HCT116 (cell line): ENCODE data around the gene MTUS2. TPM values are rescaled to one million over a fixed set of nuclear protein-coding genes. Genes with fewer than 3 reads are reported as not detected.

Experiments
- ATAC-seq: fragments of 200-7000 bp; cut with Tn5 transposase; 2 replicates; pipeline ENCODE4 v1.9.1; 2020; ENCODE audit warnings: mild to moderate bottlenecking, moderate library complexity
- BruUV-seq: library from RNA; stranded (reverse); fragments of 400-500 nt; replicated peaks from 2 replicates; lab custom pipeline; 2021; lab: Mats Ljungman, UMichigan
- CTCF ChIA-PET: fragments of 300-600 bp; sonication (Branson Sonifier 250); formaldehyde crosslinking; loops from one replicate; lab custom pipeline; 2021; ENCODE audit warnings: antibody characterized with exemption; lab: Charles Lee
- POLR2A ChIA-PET: fragments of 300-600, 350-600 bp; sonication (Branson Sonifier 250); formaldehyde crosslinking; loops from one replicate; lab custom pipeline; 2021; ENCODE audit warnings: antibody characterized with exemption; lab: Charles Lee
- RAD21 ChIA-PET, 2 experiments: fragments of 300-600 bp; sonication (Branson Sonifier 250); formaldehyde crosslinking; loops; one replicate each; lab custom pipeline; 2023; ENCODE audit warnings: low total read pairs in 2 of 2; ENCODE audit not compliant: uncharacterized antibody in 2 of 2, unreplicated experiment in 2 of 2, low non-redundant PET in 1 of 2; lab: Charles Lee
- DNase-seq: peaks from one replicate; pipeline ENCODE4 v3.0.0-alpha.2; 2010; ENCODE audit warnings: low read depth, low spot score
- H2AFZ ChIP-seq: fragments of 200-600 bp; shearing (Covaris generic), sonication (generic); 2 replicates; pipeline ENCODE4 v1.6.1; 2017; ENCODE audit warnings: low read depth, mixed run types, mixed read lengths, antibody characterized with exemption, low read length; ENCODE audit not compliant: poor library complexity, severe bottlenecking
- H3K27ac ChIP-seq: 2 replicates; pipeline ENCODE4 v1.5.1; 2012; ENCODE audit warnings: low read depth, low read length
- H3K27me3 ChIP-seq: fragments of 200-600 bp; sonication (generic); 2 replicates; pipeline ENCODE4 v1.6.1; 2016; ENCODE audit warnings: mixed run types, low read length, mixed read lengths; ENCODE audit not compliant: insufficient read depth
- H3K36me3 ChIP-seq, 2 experiments: fragments of 200-500 bp in 1 of 2; fragments of 200-600 bp in 1 of 2; sonication (Bioruptor generic) in 1 of 2; sonication (generic) in 1 of 2; 2 replicates each; pipeline versions ENCODE4 v1.5.1 to v1.6.1; 2014 to 2016; ENCODE audit warnings: low read length in 2 of 2, inconsistent platforms in 1 of 2, mixed read lengths in 1 of 2, mixed run types in 1 of 2; ENCODE audit not compliant: insufficient read depth in 2 of 2, control insufficient read depth in 1 of 2
- H3K4me1 ChIP-seq, 2 experiments: fragments of 200-600 bp in 1 of 2; sonication (generic) in 1 of 2; 2 replicates each; pipeline versions ENCODE4 v1.5.1 to v1.6.1; 2012 to 2017; ENCODE audit warnings: low read length in 2 of 2, inconsistent platforms in 1 of 2, mild to moderate bottlenecking in 1 of 2, mixed read lengths in 1 of 2, mixed run types in 1 of 2, moderate library complexity in 1 of 2; ENCODE audit not compliant: insufficient read depth in 2 of 2, control insufficient read depth in 1 of 2
- H3K4me2 ChIP-seq: fragments of 200-600 bp; sonication (generic); 2 replicates; pipeline ENCODE4 v1.6.1; 2017; ENCODE audit warnings: mixed run types, low read length, mixed read lengths
- H3K4me3 ChIP-seq, 2 experiments: fragments of 200-600 bp in 1 of 2; sonication (generic) in 1 of 2; replicated peaks in 1 of 2; 2 replicates each; pipeline ENCODE4 v1.5.1; 2011 to 2016; ENCODE audit warnings: low read length in 2 of 2, control low read depth in 1 of 2, low read depth in 1 of 2, mild to moderate bottlenecking in 1 of 2, mixed read lengths in 1 of 2, mixed run types in 1 of 2
- H3K79me2 ChIP-seq: fragments of 200-600 bp; sonication (generic); 2 replicates; pipeline ENCODE4 v1.6.1; 2017; ENCODE audit warnings: mild to moderate bottlenecking, mixed run types, low read length, moderate library complexity, mixed read lengths; ENCODE audit not compliant: insufficient read depth
- H3K9ac ChIP-seq: fragments of 200-600 bp; sonication (generic); 2 replicates; pipeline ENCODE4 v1.6.1; 2016; ENCODE audit warnings: low read length, mixed read lengths
- H3K9me2 ChIP-seq: fragments of 200-600 bp; sonication (generic), shearing (Covaris generic); 2 replicates; pipeline ENCODE4 v1.6.1; 2017; ENCODE audit warnings: mixed run types, mild to moderate bottlenecking, moderate library complexity; ENCODE audit not compliant: insufficient read depth
- H3K9me3 ChIP-seq, 2 experiments: fragments of 200-500 bp in 1 of 2; fragments of 200-600 bp in 1 of 2; sonication (Bioruptor generic) in 1 of 2; sonication (generic) in 1 of 2; 2 replicates each; pipeline ENCODE4 v1.6.1; 2014 to 2017; ENCODE audit warnings: low read length in 2 of 2, mixed read lengths in 2 of 2, inconsistent platforms in 1 of 2, low read depth in 1 of 2, mild to moderate bottlenecking in 1 of 2, mixed run types in 1 of 2, moderate library complexity in 1 of 2; ENCODE audit not compliant: control insufficient read depth in 1 of 2, insufficient read depth in 1 of 2
- H4K20me1 ChIP-seq: fragments of 200-600 bp; sonication (generic), shearing (Covaris generic); 2 replicates; pipeline ENCODE4 v1.6.1; 2017; ENCODE audit warnings: mixed run types, mild to moderate bottlenecking, moderate library complexity; ENCODE audit not compliant: insufficient read depth
- CEBPB ChIP-seq: IDR thresholded peaks from 2 replicates; pipeline ENCODE4 v1.6.1; 2012; ENCODE audit warnings: low read depth
- EGR1 ChIP-seq: IDR thresholded peaks from 2 replicates; pipeline ENCODE4 v1.6.1; 2012; ENCODE audit warnings: low read depth
- ELF1 ChIP-seq: IDR thresholded peaks from 2 replicates; pipeline ENCODE4 v1.6.1; 2012; ENCODE audit warnings: low read depth, borderline replicate concordance
- FOSL1 ChIP-seq: IDR thresholded peaks from 2 replicates; pipeline ENCODE4 v1.6.1; 2012; ENCODE audit warnings: low read depth
- JUND ChIP-seq: IDR thresholded peaks from 2 replicates; pipeline ENCODE4 v1.6.1; 2012
- POLR2AphosphoS5 ChIP-seq: IDR thresholded peaks from 2 replicates; pipeline ENCODE4 v1.6.1; 2011; ENCODE audit warnings: mild to moderate bottlenecking, low read depth, low read length, moderate library complexity
- RAD21 ChIP-seq: IDR thresholded peaks from 2 replicates; pipeline ENCODE4 v1.6.1; 2012; ENCODE audit warnings: low read depth, mild to moderate bottlenecking
- TCF7L2 ChIP-seq: IDR thresholded peaks from 2 replicates; pipeline ENCODE4 v1.7.0; 2011; ENCODE audit warnings: borderline replicate concordance, inconsistent platforms; ENCODE audit not compliant: insufficient read depth, insufficient read length; ENCODE audit errors: extremely low read depth
- intact Hi-C: fragments of 100-400 bp; cut with micrococcal nuclease; formaldehyde crosslinking; loops from 2 replicates; pipeline ENCODE4 v1.10.0; 2022
- total RNA-seq: library from RNA; stranded (reverse); gene quantifications from one replicate; pipeline ENCODE4 v1.2.1, GENCODE V29; 2021; ENCODE audit not compliant: unreplicated experiment
- TF ChIP-seq, protein P1 (sequence below): IDR thresholded peaks from 2 replicates; pipeline ENCODE4 v1.6.1; 2012; ENCODE audit warnings: low read depth

The MTUS2 gene
- total RNA-seq, 1 experiment from 2014 or later, result 0.02 TPM

DNA sequence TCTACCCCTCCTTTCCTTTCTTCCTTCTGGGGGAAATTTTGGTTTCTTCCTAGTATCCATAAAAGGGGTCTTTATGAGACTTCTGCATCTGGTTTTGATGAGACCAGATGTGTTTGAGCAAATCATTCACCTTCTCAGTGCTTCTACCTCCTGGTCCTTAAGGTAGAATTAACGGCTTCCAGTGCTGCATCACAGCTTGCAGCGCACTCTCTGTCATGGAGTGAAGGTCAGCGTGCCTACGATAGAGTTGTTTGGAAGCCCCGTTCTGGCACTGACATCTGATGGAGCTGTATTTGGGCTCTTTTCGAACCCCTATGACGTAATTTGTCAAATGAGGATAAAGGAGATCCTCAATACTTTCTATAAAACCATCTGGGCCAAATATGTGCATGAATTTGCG, 164.2 kb downstream of the MTUS2 start:
- DNase-seq, result no peak
- H3K27ac ChIP-seq, result no peak overlapping the region

More for the DNA sequence above, 164.2 kb downstream of the MTUS2 start:
- no peaks in the 10 kb centered on the region for H3K9me2 ChIP-seq
- no peak overlapping the region for H3K9ac ChIP-seq
- intact Hi-C loops, result no loop called here
- RAD21 ChIA-PET, result no interaction called here
- peaks cover 56% of the 10 kb centered on the region for H3K27me3 ChIP-seq
- H3K36me3 ChIP-seq, result no peaks in the 10 kb centered on the region
- no peaks in the 10 kb centered on the region for H3K4me1 ChIP-seq
- no peaks in the 10 kb centered on the region for H4K20me1 ChIP-seq
- H3K9me3 ChIP-seq, result no peaks in the 10 kb centered on the region
- no peak overlapping the region for H2AFZ ChIP-seq
- no peaks in the 10 kb centered on the region for H3K79me2 ChIP-seq
- ATAC-seq, result no peak
- no TSS peak for BruUV-seq
- no peak overlapping the region for H3K4me2 ChIP-seq
- POLR2A ChIA-PET, result no interaction called here
- H3K4me3 ChIP-seq, result no peak overlapping the region
- TF ChIP-seq, protein P1, sequence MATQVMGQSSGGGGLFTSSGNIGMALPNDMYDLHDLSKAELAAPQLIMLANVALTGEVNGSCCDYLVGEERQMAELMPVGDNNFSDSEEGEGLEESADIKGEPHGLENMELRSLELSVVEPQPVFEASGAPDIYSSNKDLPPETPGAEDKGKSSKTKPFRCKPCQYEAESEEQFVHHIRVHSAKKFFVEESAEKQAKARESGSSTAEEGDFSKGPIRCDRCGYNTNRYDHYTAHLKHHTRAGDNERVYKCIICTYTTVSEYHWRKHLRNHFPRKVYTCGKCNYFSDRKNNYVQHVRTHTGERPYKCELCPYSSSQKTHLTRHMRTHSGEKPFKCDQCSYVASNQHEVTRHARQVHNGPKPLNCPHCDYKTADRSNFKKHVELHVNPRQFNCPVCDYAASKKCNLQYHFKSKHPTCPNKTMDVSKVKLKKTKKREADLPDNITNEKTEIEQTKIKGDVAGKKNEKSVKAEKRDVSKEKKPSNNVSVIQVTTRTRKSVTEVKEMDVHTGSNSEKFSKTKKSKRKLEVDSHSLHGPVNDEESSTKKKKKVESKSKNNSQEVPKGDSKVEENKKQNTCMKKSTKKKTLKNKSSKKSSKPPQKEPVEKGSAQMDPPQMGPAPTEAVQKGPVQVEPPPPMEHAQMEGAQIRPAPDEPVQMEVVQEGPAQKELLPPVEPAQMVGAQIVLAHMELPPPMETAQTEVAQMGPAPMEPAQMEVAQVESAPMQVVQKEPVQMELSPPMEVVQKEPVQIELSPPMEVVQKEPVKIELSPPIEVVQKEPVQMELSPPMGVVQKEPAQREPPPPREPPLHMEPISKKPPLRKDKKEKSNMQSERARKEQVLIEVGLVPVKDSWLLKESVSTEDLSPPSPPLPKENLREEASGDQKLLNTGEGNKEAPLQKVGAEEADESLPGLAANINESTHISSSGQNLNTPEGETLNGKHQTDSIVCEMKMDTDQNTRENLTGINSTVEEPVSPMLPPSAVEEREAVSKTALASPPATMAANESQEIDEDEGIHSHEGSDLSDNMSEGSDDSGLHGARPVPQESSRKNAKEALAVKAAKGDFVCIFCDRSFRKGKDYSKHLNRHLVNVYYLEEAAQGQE, result no peak
- TF ChIP-seq RAD21 (no peak), EGR1 (no peak), CEBPB (no peak), FOSL1 (no peak), TCF7L2 (no peak), ELF1 (no peak), JUND (no peak), POLR2AphosphoS5 (no peak)
- CTCF ChIA-PET, result no interaction called here
